HepG2 (cell line): Measurements from ENCODE around the gene PPCDC.

Source experiments
- CHD4 ChIP-seq: fragments of 200-600 bp; sonication (generic); IDR thresholded peaks from 2 replicates; pipeline ENCODE4 v1.7.0; 2017; ENCODE audit warnings: mild to moderate bottlenecking, low read length, borderline replicate concordance
- EEA1 ChIP-seq: sonication (generic); formaldehyde crosslinking; IDR thresholded peaks from 2 replicates; pipeline ENCODE4 v1.5.1; 2020; ENCODE audit warnings: mild to moderate bottlenecking, missing genetic modification reagents, borderline replicate concordance
- KLF13 ChIP-seq: sonication (generic); formaldehyde crosslinking; IDR thresholded peaks from 2 replicates; pipeline ENCODE4 v1.4.0; 2020; ENCODE audit warnings: mild to moderate bottlenecking, missing genetic modification reagents
- RFX5 ChIP-seq: IDR thresholded peaks from 2 replicates; pipeline ENCODE4 v1.6.1; 2011; ENCODE audit warnings: low read depth, low read length, improper control_type of control experiment
- TF ChIP-seq, protein P1 (sequence below): sonication (generic); formaldehyde crosslinking; IDR thresholded peaks from 2 replicates; pipeline ENCODE4 v1.5.1; 2020; ENCODE audit warnings: mild to moderate bottlenecking, moderate library complexity, missing genetic modification reagents
- TF ChIP-seq, protein P2 (sequence below): IDR thresholded peaks from 2 replicates; pipeline ENCODE4 v1.6.1; 2016; ENCODE audit warnings: missing compliant biosample characterization, missing genetic modification reagents, borderline replicate concordance

DNA sequence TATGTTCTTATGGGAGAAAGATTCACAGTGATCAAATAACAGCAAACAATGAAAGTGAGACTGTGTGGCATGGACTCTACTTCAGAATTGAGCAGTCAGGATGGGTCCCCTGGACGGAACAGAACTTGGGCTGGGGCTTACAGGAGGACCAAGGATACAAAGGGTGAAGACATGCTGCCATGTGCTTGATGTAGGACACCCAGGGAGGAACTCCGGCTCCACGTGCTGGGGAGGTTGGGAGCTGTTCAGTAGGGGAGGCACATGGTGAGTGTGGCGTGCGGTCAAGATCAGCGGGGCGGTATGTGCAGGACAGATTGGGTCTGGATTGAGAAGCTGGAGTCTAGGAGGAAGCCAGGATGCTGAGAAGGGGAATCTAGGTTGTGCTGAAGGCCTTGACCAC is 32.6 kb downstream of the PPCDC start:
- no peak for TF ChIP-seq RFX5
- TF ChIP-seq, protein P1, sequence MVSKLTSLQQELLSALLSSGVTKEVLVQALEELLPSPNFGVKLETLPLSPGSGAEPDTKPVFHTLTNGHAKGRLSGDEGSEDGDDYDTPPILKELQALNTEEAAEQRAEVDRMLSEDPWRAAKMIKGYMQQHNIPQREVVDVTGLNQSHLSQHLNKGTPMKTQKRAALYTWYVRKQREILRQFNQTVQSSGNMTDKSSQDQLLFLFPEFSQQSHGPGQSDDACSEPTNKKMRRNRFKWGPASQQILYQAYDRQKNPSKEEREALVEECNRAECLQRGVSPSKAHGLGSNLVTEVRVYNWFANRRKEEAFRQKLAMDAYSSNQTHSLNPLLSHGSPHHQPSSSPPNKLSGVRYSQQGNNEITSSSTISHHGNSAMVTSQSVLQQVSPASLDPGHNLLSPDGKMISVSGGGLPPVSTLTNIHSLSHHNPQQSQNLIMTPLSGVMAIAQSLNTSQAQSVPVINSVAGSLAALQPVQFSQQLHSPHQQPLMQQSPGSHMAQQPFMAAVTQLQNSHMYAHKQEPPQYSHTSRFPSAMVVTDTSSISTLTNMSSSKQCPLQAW (CRISPR knock-in tag): no peak
- TF ChIP-seq, protein P2, sequence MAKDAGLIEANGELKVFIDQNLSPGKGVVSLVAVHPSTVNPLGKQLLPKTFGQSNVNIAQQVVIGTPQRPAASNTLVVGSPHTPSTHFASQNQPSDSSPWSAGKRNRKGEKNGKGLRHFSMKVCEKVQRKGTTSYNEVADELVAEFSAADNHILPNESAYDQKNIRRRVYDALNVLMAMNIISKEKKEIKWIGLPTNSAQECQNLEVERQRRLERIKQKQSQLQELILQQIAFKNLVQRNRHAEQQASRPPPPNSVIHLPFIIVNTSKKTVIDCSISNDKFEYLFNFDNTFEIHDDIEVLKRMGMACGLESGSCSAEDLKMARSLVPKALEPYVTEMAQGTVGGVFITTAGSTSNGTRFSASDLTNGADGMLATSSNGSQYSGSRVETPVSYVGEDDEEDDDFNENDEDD: no peak
- TF ChIP-seq KLF13: no peak
- TF ChIP-seq CHD4: no peak
- TF ChIP-seq EEA1 (CRISPR knock-in tag): no peak
